Caco-2 (cell line): ENCODE measurements around the gene ARID1A. TPM values are rescaled to one million over a fixed set of nuclear protein-coding genes. Genes with fewer than 3 reads are reported as not detected.

ENCODE experiments used
- BruUV-seq: library from RNA; stranded (reverse); fragments of 400-500 nt; replicated peaks from 2 replicates; lab custom pipeline; 2021; lab: Mats Ljungman, UMichigan
- CTCF ChIA-PET: fragments of 300-600 bp; sonication (Branson Sonifier 250); formaldehyde crosslinking; loops from one replicate; lab custom pipeline; 2022; ENCODE audit warnings: antibody characterized with exemption; lab: Charles Lee
- POLR2A ChIA-PET: fragments of 300-600 bp; sonication (Branson Sonifier 250); formaldehyde crosslinking; loops from one replicate; lab custom pipeline; 2022; ENCODE audit warnings: antibody characterized with exemption; lab: Charles Lee
- DNase-seq, 2 experiments: peaks; one replicate each; pipeline versions ENCODE4 v3.0.0 to v3.0.0-alpha.2; 2020 to 2022
- H3K27me3 ChIP-seq: replicated peaks from 2 replicates; pipeline ENCODE4 v1.6.0; 2011; ENCODE audit warnings: low read length; ENCODE audit not compliant: control insufficient read depth, insufficient read depth
- H3K36me3 ChIP-seq: 2 replicates; pipeline ENCODE4 v1.5.1; 2011; ENCODE audit warnings: low read length; ENCODE audit not compliant: control insufficient read depth, insufficient read depth
- H3K4me1 ChIP-seq: fragments of 250-450 bp; sonication (Bioruptor Pico); 2 replicates; pipeline ENCODE4 v1.5.1; 2020; ENCODE audit warnings: mild to moderate bottlenecking
- H3K4me3 ChIP-seq: 2 replicates; pipeline ENCODE4 v1.5.1; 2011; ENCODE audit warnings: low read depth, mild to moderate bottlenecking, control low read depth, low read length
- H3K9me3 ChIP-seq: fragments of 250-450 bp; sonication (Bioruptor Pico); 2 replicates; pipeline ENCODE4 v1.5.1; 2020; ENCODE audit warnings: mild to moderate bottlenecking, moderate library complexity
- H3K27ac Mint-ChIP-seq: one replicate; pipeline ENCODE4 v1.8.0; 2022; ENCODE audit warnings: mixed read lengths; ENCODE audit not compliant: unreplicated experiment
- H3K27me3 Mint-ChIP-seq: one replicate; pipeline ENCODE4 v1.8.0; 2022; ENCODE audit warnings: mixed read lengths; ENCODE audit not compliant: insufficient read depth, unreplicated experiment
- H3K36me3 Mint-ChIP-seq: one replicate; pipeline ENCODE4 v1.8.0; 2022; ENCODE audit warnings: mild to moderate bottlenecking, mixed read lengths; ENCODE audit not compliant: insufficient read depth, unreplicated experiment
- H3K4me1 Mint-ChIP-seq: one replicate; pipeline ENCODE4 v1.8.0; 2022; ENCODE audit warnings: low read depth, mixed read lengths; ENCODE audit not compliant: unreplicated experiment
- H3K4me3 Mint-ChIP-seq: one replicate; pipeline ENCODE4 v1.8.0; 2022; ENCODE audit warnings: mild to moderate bottlenecking, moderate library complexity, mixed read lengths; ENCODE audit not compliant: unreplicated experiment
- H3K9me3 Mint-ChIP-seq: one replicate; pipeline ENCODE4 v1.8.0; 2022; ENCODE audit warnings: mixed read lengths; ENCODE audit not compliant: unreplicated experiment
- CTCF ChIP-seq, 2 experiments: fragments of 200-600 bp in 1 of 2; IDR thresholded peaks; 1 replicate in 1 of 2; 2 replicates in 1 of 2; pipeline versions ENCODE4 v1.5.1 to v1.8.0; 2011 to 2022; ENCODE audit warnings: antibody characterized with exemption in 1 of 2, control low read depth in 1 of 2, inconsistent platforms in 1 of 2, low read depth in 1 of 2, low read length in 1 of 2, mild to moderate bottlenecking in 1 of 2, moderate library complexity in 1 of 2; ENCODE audit not compliant: insufficient read depth in 1 of 2, severe bottlenecking in 1 of 2, unreplicated experiment in 1 of 2
- intact Hi-C: fragments of 100-400 bp; cut with micrococcal nuclease; formaldehyde crosslinking; loops from one replicate; pipeline ENCODE4 v1.10.0; 2022; ENCODE audit not compliant: unreplicated experiment
- total RNA-seq: library from RNA; stranded (reverse); gene quantifications from 2 replicates; pipeline ENCODE4 v1.2.3, GENCODE V29; 2022

Gene ARID1A
- total RNA-seq, 1 experiment from 2014 or later = 66.5 TPM

GRCh38 chr1:26721669-26722355 is 26.0 kb downstream of the ARID1A start:
- Histone ChIP-seq H3K9me3 (no peaks in the 10 kb centered on the region), H3K36me3 (no peaks in the 10 kb centered on the region), H3K4me3 (no peak overlapping the region), H3K4me1 (peaks cover 55% of the 10 kb centered on the region), H3K27me3 (no peaks in the 10 kb centered on the region)
- DNase-seq = no peak
- ChIA-PET POLR2A (no interaction called here), CTCF (no interaction called here)
- H3K9me3 Mint-ChIP-seq = no peaks in the 10 kb centered on the region
- intact Hi-C loops = no loop called here
- peak overlapping the region; percentile 26 for H3K27ac Mint-ChIP-seq
- peaks cover 28% of the 10 kb centered on the region for H3K4me1 Mint-ChIP-seq
- H3K27me3 Mint-ChIP-seq = no peaks in the 10 kb centered on the region
- no peak for TF ChIP-seq CTCF (IDR thresholded peaks at IDR 0.05; ENCODE audit: insufficient read depth in 1 of 2, low read depth in 1 of 2, low read length in 1 of 2, severe bottlenecking in 1 of 2, unreplicated experiment in 1 of 2)
- peaks cover 38% of the 10 kb centered on the region for H3K36me3 Mint-ChIP-seq
- no TSS peak for BruUV-seq
- no peak overlapping the region for H3K4me3 Mint-ChIP-seq

GRCh38 chr1:26723013-26723991 is 27.5 kb downstream of the ARID1A start:
- BruUV-seq = no TSS peak
- Mint-ChIP-seq H3K27ac (peak overlapping the region; percentile 11), H3K4me3 (no peak overlapping the region), H3K9me3 (no peaks in the 10 kb centered on the region), H3K4me1 (peaks cover 24% of the 10 kb centered on the region), H3K36me3 (peaks cover 25% of the 10 kb centered on the region), H3K27me3 (no peaks in the 10 kb centered on the region)
- no peak for TF ChIP-seq CTCF (IDR thresholded peaks at IDR 0.05; ENCODE audit: insufficient read depth in 1 of 2, low read depth in 1 of 2, low read length in 1 of 2, severe bottlenecking in 1 of 2, unreplicated experiment in 1 of 2)
- peak; percentile 32 to 41 for DNase-seq
- no peaks in the 10 kb centered on the region for H3K27me3 ChIP-seq
- ChIA-PET POLR2A (interaction anchor here (0.6 to 1.0 kb wide), 2 partner anchors 13 to 31 kb away, joined by 3 read pairs; no protein-coding TSS in a partner anchor), CTCF (interaction anchor here (1.5 kb wide), 1 partner anchor 46 kb away, joined by 4 read pairs; no protein-coding TSS in a partner anchor)
- H3K4me3 ChIP-seq = no peak overlapping the region
- no peaks in the 10 kb centered on the region for H3K36me3 ChIP-seq
- intact Hi-C loops = no loop called here
- H3K4me1 ChIP-seq = peaks cover 45% of the 10 kb centered on the region
- H3K9me3 ChIP-seq = no peaks in the 10 kb centered on the region

GRCh38 chr1:26724118-26724517 is 28.3 kb downstream of the ARID1A start:
- TF ChIP-seq CTCF (IDR thresholded peaks at IDR 0.05; ENCODE audit: insufficient read depth in 1 of 2, low read depth in 1 of 2, low read length in 1 of 2, severe bottlenecking in 1 of 2, unreplicated experiment in 1 of 2) = no peak
- Histone ChIP-seq H3K4me1 (peaks cover 37% of the 10 kb centered on the region), H3K9me3 (no peaks in the 10 kb centered on the region), H3K27me3 (no peaks in the 10 kb centered on the region), H3K36me3 (no peaks in the 10 kb centered on the region), H3K4me3 (no peak overlapping the region)
- no TSS peak for BruUV-seq
- Mint-ChIP-seq H3K36me3 (peaks cover 21% of the 10 kb centered on the region), H3K27ac (no peak overlapping the region), H3K27me3 (no peaks in the 10 kb centered on the region), H3K9me3 (no peaks in the 10 kb centered on the region), H3K4me1 (peaks cover 19% of the 10 kb centered on the region), H3K4me3 (no peak overlapping the region)
- no peak for DNase-seq
- POLR2A ChIA-PET = interaction anchor here (0.6 to 1.0 kb wide), 2 partner anchors 13 to 32 kb away, joined by 3 read pairs; no protein-coding TSS in a partner anchor
- CTCF ChIA-PET = interaction anchor here (1.5 kb wide), 1 partner anchor 46 kb away, joined by 4 read pairs; no protein-coding TSS in a partner anchor
- intact Hi-C loops = no loop called here
